SK-N-SH (cell line): Measurements from ENCODE around the gene PTDSS2.

Source experiments
- CHD2 ChIP-seq: fragments of 150-350 bp; IDR thresholded peaks from 2 replicates; pipeline ENCODE4 v1.6.1; 2018; ENCODE audit warnings: low read length; ENCODE audit not compliant: partially characterized antibody
- CTCF ChIP-seq: fragments of 200-600 bp; sonication (generic); IDR thresholded peaks from 2 replicates; pipeline ENCODE4 v1.6.1; 2017; ENCODE audit warnings: antibody characterized with exemption, mild to moderate bottlenecking, moderate library complexity
- EP300 ChIP-seq, 2 experiments: IDR thresholded peaks; 2 replicates each; pipeline versions ENCODE4 v1.4.0 to v1.6.1; 2012; ENCODE audit warnings: borderline replicate concordance in 1 of 2, low read depth in 1 of 2, low read length in 1 of 2
- FOXJ3 ChIP-seq: sonication (generic); formaldehyde crosslinking; IDR thresholded peaks from 2 replicates; pipeline ENCODE4 v1.5.1; 2020; ENCODE audit warnings: mild to moderate bottlenecking, missing genetic modification reagents
- GABPA ChIP-seq: IDR thresholded peaks from 2 replicates; pipeline ENCODE4 v1.4.0; 2012; ENCODE audit warnings: low read depth, mild to moderate bottlenecking
- MEF2A ChIP-seq: IDR thresholded peaks from 2 replicates; pipeline ENCODE4 v1.4.0; 2012; ENCODE audit warnings: low read depth, borderline replicate concordance
- RAD21 ChIP-seq: IDR thresholded peaks from 2 replicates; pipeline ENCODE4 v1.6.1; 2012; ENCODE audit warnings: mild to moderate bottlenecking, low read length
- REST ChIP-seq: IDR thresholded peaks from 2 replicates; pipeline ENCODE4 v1.6.1; 2012; ENCODE audit warnings: mild to moderate bottlenecking, low read depth, low read length, moderate library complexity
- RFX5 ChIP-seq: IDR thresholded peaks from 2 replicates; pipeline ENCODE4 v1.6.1; 2012; ENCODE audit warnings: mild to moderate bottlenecking, improper control_type of control experiment, low read length
- SIN3A ChIP-seq: IDR thresholded peaks from 2 replicates; pipeline ENCODE4 v1.6.1; 2012; ENCODE audit warnings: low read depth, mild to moderate bottlenecking, low read length, moderate library complexity, borderline replicate concordance
- SMC3 ChIP-seq: IDR thresholded peaks from 2 replicates; pipeline ENCODE4 v1.6.1; 2012; ENCODE audit warnings: low read depth, low read length, improper control_type of control experiment
- TCF12 ChIP-seq: IDR thresholded peaks from 2 replicates; pipeline ENCODE4 v1.4.0; 2012
- USF2 ChIP-seq: fragments of 150-350 bp; IDR thresholded peaks from 2 replicates; pipeline ENCODE4 v1.6.1; 2017; ENCODE audit warnings: antibody characterized with exemption, low read length, low read depth, borderline replicate concordance
- YY1 ChIP-seq: IDR thresholded peaks from 2 replicates; pipeline ENCODE4 v1.4.0; 2012; ENCODE audit warnings: low read depth, mild to moderate bottlenecking

- TF ChIP-seq MEF2A, result no peak
- no peak for TF ChIP-seq CTCF
- no peak for TF ChIP-seq YY1
- no peak for TF ChIP-seq CHD2
- TF ChIP-seq EP300 (IDR thresholded peaks at IDR 0.05; ENCODE audit: borderline replicate concordance in 1 of 2, low read depth in 1 of 2, low read length in 1 of 2), result no peak
- no peak for TF ChIP-seq RFX5
- no peak for TF ChIP-seq GABPA
- no peak for TF ChIP-seq USF2
- no peak for TF ChIP-seq SIN3A
- TF ChIP-seq TCF12, result no peak
- TF ChIP-seq RAD21, result no peak
- no peak for TF ChIP-seq FOXJ3 (CRISPR knock-in tag)
- no peak for TF ChIP-seq REST
- no peak for TF ChIP-seq SMC3
Observed at GRCh38 chr11:408154-409007, 41.7 kb upstream of the PTDSS2 start.
